Right ventricle myocardium superior (tissue), 1 donor: ENCODE measurements around the gene CNOT6. TPM values are rescaled to one million over a fixed set of nuclear protein-coding genes. Genes with fewer than 3 reads are reported as not detected.

ENCODE experiments used
- ATAC-seq: fragments of 200-7000 bp; cut with Tn5 transposase; one replicate; pipeline ENCODE4 v1.9.1; 2020; ENCODE audit warnings: mild to moderate bottlenecking; ENCODE audit not compliant: poor library complexity
- DNase-seq: peaks from one replicate; pipeline ENCODE4 v3.0.0-alpha.2; 2020
- intact Hi-C: fragments of 100-400 bp; cut with DNase I; formaldehyde crosslinking; loops from one replicate; pipeline ENCODE4 v1.11.2; 2022
- total RNA-seq: library from RNA; stranded (reverse); fragmentation: NEBNext Ultra II Directional; extraction: Animal tissue kit (Norgen Biotek cat#: 25700); gene quantifications from one replicate; pipeline ENCODE4 v1.2.1, GENCODE V29; 2021
- donor health status: DM: no; HTN: yes; CAD: no; lungs with severe emphysema.

Gene CNOT6
- total RNA-seq, 1 donor from 2014 or later: 13.8 TPM

- DNase-seq: peak; percentile 34
- intact Hi-C loops: no loop called here
- no peak for ATAC-seq
Measured at GRCh38 chr5:180606215-180606785, 112.1 kb downstream of the CNOT6 start.

- intact Hi-C loops: no loop called here
- ATAC-seq (no peak), DNase-seq (peak; percentile 13)
Measured at GRCh38 chr5:180607861-180608571, 113.8 kb downstream of the CNOT6 start.

DNA sequence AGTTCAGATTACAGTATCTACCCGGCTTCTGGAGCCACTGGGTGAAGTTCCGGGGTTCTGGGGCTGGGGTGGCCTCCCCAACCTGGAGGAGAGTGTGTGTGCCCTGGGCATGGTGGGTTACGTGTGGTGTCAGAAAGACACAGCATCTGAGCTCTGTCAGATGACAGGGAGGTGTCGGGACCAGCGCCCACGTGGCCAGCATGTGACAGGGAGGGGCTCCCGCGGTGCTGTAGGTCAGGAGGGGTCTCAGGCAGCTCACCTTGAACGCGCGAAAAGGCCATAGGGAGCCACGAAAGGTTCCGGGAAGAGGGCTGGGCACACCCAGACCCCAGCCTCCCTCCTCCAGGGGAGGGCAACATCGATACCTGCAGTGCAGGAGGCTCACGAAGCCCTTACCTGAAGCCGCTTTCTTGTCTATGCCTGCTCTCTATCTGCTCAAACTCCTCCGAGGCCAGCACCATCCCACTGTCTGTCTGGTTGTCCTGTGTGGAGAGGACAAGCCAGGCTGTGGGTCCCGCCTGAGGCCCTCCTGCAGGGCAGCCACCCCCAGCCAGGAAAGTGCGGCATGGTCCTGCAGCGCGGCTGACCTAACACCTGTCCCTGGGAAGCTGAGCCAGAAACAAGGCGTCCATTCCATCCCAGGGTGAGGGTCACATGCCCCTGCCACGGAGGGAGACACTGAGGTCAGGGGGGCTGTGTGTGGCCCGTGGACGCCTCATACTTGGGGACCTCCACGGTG lies 114.6 kb downstream of the CNOT6 start:
- DNase-seq: no peak
- no peak for ATAC-seq
- intact Hi-C loops: no loop called here

GRCh38 chr5:180609386-180609785 lies 115.2 kb downstream of the CNOT6 start:
- no peak for ATAC-seq
- DNase-seq: no peak
- intact Hi-C loops: no loop called here

DNA sequence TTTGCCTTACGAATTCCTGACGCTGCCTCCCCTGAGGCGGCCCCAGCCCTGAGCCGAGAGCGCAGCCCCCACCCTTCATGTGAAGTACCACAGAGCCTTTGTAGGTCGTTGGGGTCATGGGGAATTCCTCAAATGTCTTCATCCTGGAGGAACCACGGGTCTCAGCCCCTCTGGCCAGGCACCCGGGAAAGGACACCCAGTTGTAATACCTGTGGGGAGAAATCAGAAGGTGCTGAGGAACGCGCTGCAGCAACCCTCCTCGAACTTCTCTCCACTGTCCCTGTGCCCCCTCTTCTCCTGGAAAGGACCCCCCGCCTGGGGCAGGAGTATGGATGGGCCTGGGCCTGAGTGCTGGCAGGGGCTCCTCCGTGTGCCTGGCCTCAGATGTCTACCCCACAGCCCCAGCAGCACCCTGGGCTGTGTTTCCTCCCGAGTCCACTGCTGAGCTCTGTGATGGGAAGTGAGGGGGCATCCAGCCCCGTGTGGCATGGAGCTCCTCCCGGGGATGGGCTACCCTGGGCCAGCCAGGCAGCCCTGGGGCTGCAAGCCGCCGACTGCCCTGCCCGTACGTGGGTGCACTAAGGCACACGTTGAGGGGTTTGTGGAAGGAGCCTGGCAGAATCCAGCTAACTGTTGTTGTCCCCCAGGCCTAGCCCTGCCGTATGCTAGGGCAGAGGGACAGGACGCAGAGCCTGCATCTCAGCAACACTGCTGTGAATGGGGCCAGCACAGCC lies 115.8 kb downstream of the CNOT6 start:
- ATAC-seq (no peak), DNase-seq (no peak)
- intact Hi-C loops: no loop called here

DNA sequence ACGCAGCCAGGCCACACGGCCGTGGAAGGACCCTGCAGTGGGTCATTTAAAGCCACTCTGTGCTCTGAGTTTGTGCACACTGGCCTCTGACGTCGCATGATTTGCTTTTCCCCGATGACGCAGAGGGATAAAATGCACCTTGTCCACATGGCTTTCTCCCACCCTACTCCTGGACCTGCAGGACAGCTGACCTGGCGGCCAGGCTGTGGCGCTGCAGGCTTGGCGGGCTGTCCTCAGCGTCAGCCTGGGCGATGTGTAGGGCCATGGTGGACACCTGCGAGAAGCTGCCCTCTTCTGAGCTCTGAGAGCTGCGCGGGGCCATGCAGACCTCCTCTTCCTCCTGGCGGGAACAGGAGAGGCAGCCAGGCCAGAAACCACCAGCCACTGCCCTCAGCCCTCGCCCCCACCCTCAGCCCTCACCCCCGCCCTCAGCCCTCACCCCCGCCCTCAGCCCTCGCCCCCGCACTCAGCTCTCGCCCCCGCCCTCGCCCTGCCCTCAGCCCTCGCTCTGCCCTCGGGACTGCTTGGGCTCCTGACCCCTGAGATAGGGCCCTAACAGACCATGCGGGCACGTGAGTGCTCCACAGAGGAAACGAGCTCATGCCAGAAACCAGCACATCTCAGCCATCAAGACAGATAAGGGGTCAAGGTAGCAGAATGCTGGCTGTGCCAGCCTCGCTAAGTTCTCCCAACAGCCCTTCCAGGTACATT lies 117.1 kb downstream of the CNOT6 start:
- ATAC-seq (no peak), DNase-seq (no peak)
- intact Hi-C loops: no loop called here

- ATAC-seq (no peak), DNase-seq (no peak)
- intact Hi-C loops: no loop called here
Measured at GRCh38 chr5:180612683-180613082, 118.5 kb downstream of the CNOT6 start.

GRCh38 chr5:180613188-180613813 lies 119.1 kb downstream of the CNOT6 start:
- intact Hi-C loops: no loop called here
- ATAC-seq: no peak

DNA sequence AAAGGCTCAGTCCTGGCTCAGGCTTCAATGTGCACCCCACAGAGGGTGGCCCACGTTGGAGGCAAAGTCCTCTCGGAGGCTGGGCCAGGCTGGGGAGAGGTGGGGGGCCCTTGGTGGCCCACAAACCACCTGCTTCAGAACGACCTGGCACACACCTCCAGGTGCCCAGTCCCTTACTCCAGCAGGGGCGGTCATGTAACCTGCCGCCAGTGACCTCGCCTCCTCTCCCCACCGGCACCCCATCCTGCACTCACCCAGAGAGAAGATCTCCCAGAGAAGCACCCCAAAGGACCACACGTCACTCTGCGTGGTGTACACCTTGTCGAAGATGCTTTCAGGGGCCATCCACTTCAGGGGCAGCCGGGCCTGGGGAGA lies 119.6 kb downstream of the CNOT6 start:
- ATAC-seq (no peak), DNase-seq (no peak)
- intact Hi-C loops: no loop called here

More at GRCh38 chr5:180613188-180613813, 119.1 kb downstream of the CNOT6 start:
- no peak for DNase-seq

DNA sequence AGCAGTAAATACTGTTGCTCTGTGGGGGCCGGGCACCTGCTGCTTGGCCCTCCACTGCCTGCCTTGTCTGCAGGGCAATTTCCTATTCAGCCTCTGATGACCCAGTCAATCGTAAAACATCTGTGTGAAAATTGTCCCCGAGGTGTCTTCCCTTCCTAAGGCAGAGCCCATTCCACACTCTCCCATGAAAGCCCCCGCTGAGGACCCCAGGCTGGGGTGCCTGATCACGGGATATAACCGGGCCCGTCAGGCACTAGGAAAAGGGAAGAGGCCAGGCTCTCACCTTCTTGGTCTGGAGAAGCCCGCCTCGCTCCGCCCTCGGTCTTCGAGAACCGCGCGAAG lies 124.3 kb downstream of the CNOT6 start:
- intact Hi-C loops: no loop called here
- DNase-seq (no peak), ATAC-seq (no peak)

DNA sequence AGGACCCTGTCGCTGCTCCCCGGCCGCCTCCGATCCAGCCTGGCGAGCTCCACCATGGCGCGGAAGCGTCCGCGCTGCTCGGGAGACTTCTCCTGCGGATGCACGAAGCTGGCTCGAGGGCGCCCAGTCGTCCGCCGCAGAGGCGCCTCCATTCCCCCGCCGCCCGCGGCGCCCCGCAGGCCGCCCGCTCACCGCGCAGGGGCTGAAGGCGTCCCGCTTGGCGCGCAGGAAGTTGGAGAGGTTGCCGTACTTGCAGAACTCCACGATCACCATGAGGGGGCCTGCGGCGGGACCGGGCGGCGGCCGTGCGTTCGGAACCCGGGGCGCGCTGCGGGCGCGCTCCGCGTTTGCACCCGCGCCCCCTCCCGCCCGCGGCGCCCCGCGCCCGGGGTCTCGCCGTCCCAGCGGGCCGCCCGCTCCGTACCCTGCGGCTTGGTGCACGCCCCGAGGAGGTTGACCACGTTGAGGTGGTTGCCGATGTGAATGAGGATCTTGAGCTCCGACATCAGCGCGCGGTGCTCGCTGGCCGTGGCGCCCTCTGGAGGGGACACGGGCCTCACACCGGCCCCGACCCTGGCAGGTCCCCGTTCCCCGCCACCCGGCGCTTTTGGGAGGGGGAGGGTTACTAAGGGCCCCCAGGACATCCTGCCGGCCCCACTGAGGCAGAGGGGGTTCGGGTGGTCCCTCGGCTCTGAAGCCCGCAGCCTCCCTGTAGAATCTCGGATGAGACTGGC lies 124.8 kb downstream of the CNOT6 start:
- ATAC-seq (no peak), DNase-seq (no peak)
- intact Hi-C loops: no loop called here

DNA sequence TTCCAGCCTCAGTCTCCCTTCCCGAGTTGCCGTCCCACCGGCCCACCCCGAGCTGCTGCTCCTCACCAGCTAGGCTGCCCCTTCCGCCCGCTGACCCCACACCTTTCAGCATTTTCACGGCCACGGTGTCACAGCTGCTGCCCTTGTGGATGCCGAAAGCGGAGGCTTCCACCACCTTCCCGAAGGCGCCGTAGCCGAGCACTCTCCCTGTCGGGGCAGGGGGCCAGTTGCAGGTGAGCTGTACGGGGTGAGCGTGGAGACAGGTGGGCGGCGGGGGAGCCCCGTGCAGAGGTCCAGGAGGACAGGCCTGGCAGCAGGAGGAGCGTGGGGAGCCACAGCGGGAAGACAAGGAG lies 125.4 kb downstream of the CNOT6 start:
- ATAC-seq (no peak), DNase-seq (no peak)
- intact Hi-C loops: no loop called here

GRCh38 chr5:180620014-180620413 lies 125.8 kb downstream of the CNOT6 start:
- intact Hi-C loops: no loop called here
- DNase-seq (no peak), ATAC-seq (no peak)

DNA sequence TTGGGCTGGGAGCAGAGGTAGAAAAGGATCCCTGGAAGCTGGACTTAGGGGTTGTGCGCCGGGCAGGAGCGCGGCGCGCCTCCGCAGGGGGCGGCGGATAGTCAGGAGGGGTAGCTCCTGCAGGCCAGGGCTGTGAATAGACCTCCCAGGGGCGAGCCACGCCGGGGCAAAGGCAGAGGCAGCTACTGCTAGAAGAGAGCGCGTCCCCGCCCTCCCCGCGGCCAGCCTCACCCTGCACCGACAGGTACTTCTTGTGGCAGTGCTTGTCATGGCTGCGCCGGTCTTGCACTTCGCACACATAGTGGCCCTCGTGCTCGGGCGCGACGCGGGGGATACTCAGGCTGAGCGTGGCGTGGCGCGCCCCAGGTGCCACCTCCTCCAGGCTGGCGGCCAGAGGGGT lies 127.1 kb downstream of the CNOT6 start:
- DNase-seq: no peak
- intact Hi-C loops: no loop called here

GRCh38 chr5:180622910-180623309 lies 128.7 kb downstream of the CNOT6 start:
- ATAC-seq (no peak), DNase-seq (no peak)
- intact Hi-C loops: no loop called here

More for the DNA sequence above, 127.1 kb downstream of the CNOT6 start:
- no peak for ATAC-seq

GRCh38 chr5:180623411-180623834 lies 129.2 kb downstream of the CNOT6 start:
- no peak for DNase-seq
- intact Hi-C loops: no loop called here
- no peak for ATAC-seq

DNA sequence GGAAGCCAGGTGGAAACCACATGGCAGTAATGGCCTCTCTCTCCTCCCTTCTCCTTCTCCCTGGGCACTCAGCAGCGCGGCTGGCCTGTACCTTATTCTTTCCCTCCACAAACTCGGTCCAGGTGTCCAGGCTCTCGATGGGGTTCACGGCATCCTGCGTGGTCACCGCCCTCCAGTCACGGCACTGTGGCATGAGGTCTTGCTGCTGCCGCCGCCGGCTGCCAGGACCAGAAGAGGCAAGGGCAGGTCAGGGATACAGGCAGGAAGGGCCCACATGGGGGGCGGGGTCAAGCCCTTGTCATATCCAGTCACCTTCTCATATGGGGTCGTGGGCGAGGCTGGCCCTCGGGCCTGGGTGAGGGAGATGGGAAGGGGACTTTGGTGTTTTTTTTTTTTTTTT lies 129.7 kb downstream of the CNOT6 start:
- ATAC-seq (no peak), DNase-seq (no peak)
- intact Hi-C loops: no loop called here

DNA sequence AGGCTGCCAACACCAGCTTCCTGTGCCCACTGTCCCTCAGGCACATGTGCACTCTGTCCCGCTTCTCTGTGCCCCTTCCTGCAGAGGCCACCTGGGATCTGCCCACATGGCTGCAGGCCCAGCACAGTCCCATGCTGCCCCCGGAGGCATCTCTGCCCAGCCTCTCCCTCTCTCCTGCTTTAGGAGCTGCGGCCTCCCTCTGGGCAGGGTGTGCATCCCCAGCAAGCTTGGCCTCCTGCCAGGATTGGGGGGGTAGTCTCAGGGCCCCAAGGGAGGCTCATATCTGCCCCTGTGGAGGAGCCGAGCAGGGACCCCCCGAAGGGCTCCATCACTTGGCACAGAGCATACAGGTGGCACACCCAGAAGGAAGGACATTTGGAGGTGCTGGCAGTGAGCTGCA lies 130.4 kb downstream of the CNOT6 start:
- DNase-seq (no peak), ATAC-seq (no peak)
- intact Hi-C loops: no loop called here
